ENCODE data around the gene ATP2C2. TPM values are rescaled to one million over a fixed set of nuclear protein-coding genes. Genes with fewer than 3 reads are reported as not detected.

Gene ATP2C2
- total RNA-seq, 1 donor from 2014 or later = not detected

GRCh38 chr16:84460406-84461028 is 92.2 kb downstream of the ATP2C2 start:
- Mint-ChIP-seq H3K4me1 (no peaks in the 10 kb centered on the region), H3K27ac (no peak overlapping the region), H3K4me3 (no peak overlapping the region), H3K27me3 (no peaks in the 10 kb centered on the region), H3K36me3 (ENCODE audit: low read depth) (peaks cover 12% of the 10 kb centered on the region), H3K9me3 (no peaks in the 10 kb centered on the region)
- no peak for ATAC-seq (ENCODE audit: low read depth)
- ChIA-PET CTCF (no interaction called here), POLR2A (no interaction called here)
- intact Hi-C loops (cut with micrococcal nuclease) = no loop called here
- DNase-seq = no peak
- no peak for TF ChIP-seq CTCF (IDR thresholded peaks at IDR 0.05)

- intact Hi-C loops (cut with micrococcal nuclease) = no loop called here
- Mint-ChIP-seq H3K27ac (no peak overlapping the region), H3K4me3 (no peak overlapping the region), H3K36me3 (ENCODE audit: low read depth) (peaks cover 12% of the 10 kb centered on the region), H3K9me3 (no peaks in the 10 kb centered on the region), H3K27me3 (no peaks in the 10 kb centered on the region), H3K4me1 (no peaks in the 10 kb centered on the region)
- DNase-seq (no peak), ATAC-seq (ENCODE audit: low read depth) (no peak)
- ChIA-PET POLR2A (no interaction called here), CTCF (no interaction called here)
- TF ChIP-seq CTCF (IDR thresholded peaks at IDR 0.05) = no peak
These were observed 92.7 kb downstream of the ATP2C2 start for GRCh38 chr16:84461029-84461412.

DNA sequence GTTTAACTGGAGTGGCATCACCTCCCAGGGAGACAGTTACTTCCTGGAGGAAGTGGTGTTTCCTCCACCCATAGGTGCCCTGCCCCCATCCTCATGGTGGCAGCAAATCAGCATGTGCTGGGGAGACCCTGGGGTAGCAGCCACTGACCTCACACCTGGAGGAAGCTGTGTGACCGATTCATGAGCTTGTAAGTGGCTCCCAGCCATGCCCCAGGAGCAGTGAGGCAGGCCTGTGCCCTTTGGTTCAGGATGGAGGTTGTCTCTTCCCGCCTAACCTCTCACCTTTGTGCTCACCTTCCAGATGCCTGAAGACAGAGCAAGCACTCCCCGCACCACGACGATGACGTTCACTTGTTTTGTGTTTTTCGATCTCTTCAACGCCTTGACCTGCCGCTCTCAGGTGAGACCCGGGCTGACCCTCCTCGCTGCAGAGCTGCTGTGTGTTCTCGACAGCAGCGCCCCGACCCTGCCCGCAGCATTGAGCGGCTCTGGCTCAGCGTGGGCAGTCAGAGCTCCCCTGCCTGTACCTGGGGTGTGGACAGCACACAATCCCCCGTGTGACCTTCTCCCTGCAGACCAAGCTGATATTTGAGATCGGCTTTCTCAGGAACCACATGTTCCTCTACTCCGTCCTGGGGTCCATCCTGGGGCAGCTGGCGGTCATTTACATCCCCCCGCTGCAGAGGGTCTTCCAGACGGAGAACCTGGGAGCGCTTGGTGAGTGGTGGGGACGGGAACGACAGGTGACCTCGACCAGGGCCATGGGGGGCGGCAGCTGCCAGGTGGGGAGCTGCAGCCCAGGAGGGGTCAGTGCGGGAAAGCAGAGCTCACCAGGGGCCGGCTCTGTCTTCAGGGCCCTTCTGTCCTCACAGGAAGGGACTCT is 93.3 kb downstream of the ATP2C2 start:
- Mint-ChIP-seq H3K4me1 (no peaks in the 10 kb centered on the region), H3K27ac (no peak overlapping the region), H3K36me3 (ENCODE audit: low read depth) (peaks cover 19% of the 10 kb centered on the region), H3K27me3 (no peaks in the 10 kb centered on the region), H3K4me3 (no peak overlapping the region), H3K9me3 (peaks cover 2% of the 10 kb centered on the region)
- ATAC-seq (ENCODE audit: low read depth) (no peak), DNase-seq (no peak)
- intact Hi-C loops (cut with micrococcal nuclease) = no loop called here
- ChIA-PET CTCF (no interaction called here), POLR2A (no interaction called here)
- no peak for TF ChIP-seq CTCF (IDR thresholded peaks at IDR 0.05)

GRCh38 chr16:84462296-84463210 is 94.2 kb downstream of the ATP2C2 start:
- no peak for TF ChIP-seq CTCF (IDR thresholded peaks at IDR 0.05)
- Mint-ChIP-seq H3K9me3 (peaks cover 8% of the 10 kb centered on the region), H3K27ac (no peak overlapping the region), H3K36me3 (ENCODE audit: low read depth) (peaks cover 28% of the 10 kb centered on the region), H3K27me3 (no peaks in the 10 kb centered on the region), H3K4me3 (no peak overlapping the region), H3K4me1 (no peaks in the 10 kb centered on the region)
- CTCF ChIA-PET = no interaction called here
- ATAC-seq (ENCODE audit: low read depth) = no peak
- POLR2A ChIA-PET = no interaction called here
- no peak for DNase-seq
- intact Hi-C loops (cut with micrococcal nuclease) = no loop called here

GRCh38 chr16:84463221-84463620 is 94.9 kb downstream of the ATP2C2 start:
- no peak overlapping the region for H3K27ac Mint-ChIP-seq
- H3K4me1 Mint-ChIP-seq = no peaks in the 10 kb centered on the region
- intact Hi-C loops (cut with micrococcal nuclease) = no loop called here
- CTCF ChIA-PET = no interaction called here
- no peak for ATAC-seq (ENCODE audit: low read depth)
- H3K36me3 Mint-ChIP-seq (ENCODE audit: low read depth) = peaks cover 34% of the 10 kb centered on the region
- no peak for TF ChIP-seq CTCF (IDR thresholded peaks at IDR 0.05)
- no peaks in the 10 kb centered on the region for H3K27me3 Mint-ChIP-seq
- no peak for DNase-seq
- POLR2A ChIA-PET = no interaction called here
- peaks cover 12% of the 10 kb centered on the region for H3K9me3 Mint-ChIP-seq
- H3K4me3 Mint-ChIP-seq = no peak overlapping the region

Data from activated B cell treated with CpG ODN at 0.5 μM for 24 hours (primary cell).